Activated CD4-positive, alpha-beta T cell treated with anti-CD3 and anti-CD28 coated beads, Interleukin-10, Interleukin-2, amounts not matched to agents 100 ng/mL and 50 ng/mL, durations not matched to agents 16 hours and 8 hours (primary cell): Measurements from ENCODE around the gene DPH7.
"Not testable (repeated sequence)": the region's sequence is repeated elsewhere in the genome, so short reads cannot be mapped to it uniquely, and the experiment has no call there.

Experiments used
- DNase-seq: peaks from one replicate; pipeline ENCODE4 v3.0.0-alpha.2; 2020

The DPH7 gene

DNA sequence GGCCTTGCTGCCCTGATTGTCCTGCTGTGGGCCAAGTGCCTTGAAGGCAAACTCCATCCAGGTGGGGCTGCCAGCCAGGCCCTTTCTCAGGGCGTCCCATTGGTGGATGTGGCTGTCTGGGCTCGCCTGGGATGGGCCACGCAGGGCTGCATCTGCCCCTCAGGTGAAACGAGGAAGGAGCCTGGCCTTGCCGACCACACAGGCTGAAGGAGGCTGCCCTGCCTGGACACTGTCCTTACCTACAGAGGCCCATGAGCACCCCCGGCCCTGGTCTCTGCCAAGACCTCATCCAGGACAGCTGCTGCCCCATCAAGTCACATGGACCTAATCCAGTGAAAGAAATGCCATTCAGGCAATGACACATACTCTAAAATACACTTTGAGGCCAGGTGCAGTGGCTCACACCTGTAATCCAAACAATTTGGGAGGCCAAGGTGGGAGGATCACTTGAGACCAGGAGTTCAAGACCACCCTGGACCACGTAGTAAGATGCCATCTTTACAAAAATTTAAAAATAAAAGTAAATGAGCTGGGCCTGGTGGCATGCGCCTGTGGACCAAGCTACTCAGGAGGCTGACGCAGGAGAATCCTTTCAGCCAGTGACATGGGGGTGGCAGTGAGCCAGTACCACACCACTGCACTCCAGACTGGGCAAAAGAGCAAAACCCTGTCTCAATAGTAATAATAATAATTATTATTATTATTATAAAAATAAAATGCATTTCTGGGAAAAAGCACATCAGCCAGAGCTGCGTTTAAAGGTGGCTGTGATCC, 62.4 kb downstream of the DPH7 start:
- no peak for DNase-seq

DNA sequence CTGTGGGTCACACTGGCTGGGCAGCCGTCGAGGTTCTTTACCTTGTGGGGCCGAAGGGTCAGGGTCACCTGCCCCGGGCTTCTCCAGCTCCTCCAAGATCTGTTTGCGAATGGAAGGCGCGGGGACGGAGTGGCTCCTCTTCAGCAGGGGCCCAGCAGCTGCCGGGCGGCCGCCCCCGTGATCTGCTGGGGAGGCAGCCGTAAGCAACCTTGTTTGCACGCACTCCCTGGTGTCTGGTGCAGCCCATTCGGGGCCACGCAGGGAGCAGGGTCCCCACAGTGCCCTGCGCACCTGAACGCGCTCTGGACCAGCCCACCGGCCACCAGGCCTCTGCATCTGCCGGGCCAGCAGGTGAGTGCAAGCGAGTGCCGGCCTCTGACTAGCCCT, 63.4 kb downstream of the DPH7 start:
- no peak for DNase-seq

DNA sequence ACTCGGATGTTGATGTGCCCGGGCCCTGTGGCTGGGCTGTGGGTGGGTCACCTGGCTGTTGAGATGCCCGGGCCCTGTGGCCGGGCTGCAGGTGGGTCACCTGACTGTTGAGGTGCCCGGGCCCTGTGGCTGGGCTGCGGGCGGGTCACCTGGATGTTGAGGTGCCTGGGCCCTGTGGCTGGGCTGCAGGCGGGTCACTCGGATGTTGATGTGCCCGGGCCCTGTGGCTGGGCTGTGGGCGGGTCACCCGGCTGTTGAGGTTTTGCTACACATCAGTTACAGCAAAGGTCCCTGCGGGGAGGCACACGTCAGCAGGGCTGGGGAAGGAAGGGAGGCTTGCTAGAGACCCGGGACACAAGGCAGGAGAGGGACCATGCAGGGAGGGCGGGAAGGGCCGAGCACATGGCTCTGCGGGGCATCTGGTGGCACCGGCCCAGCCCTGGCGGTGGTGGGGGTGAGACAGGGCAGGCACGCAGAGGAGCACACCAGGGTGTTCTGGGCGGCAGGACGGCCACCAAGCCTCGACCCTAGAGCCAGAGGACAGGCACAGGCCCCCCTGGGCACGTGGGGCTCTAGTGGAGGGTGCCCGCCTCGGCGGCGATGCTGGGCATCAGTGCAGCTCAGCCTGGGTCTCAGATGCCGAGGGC, 63.9 kb downstream of the DPH7 start:
- DNase-seq: no peak

DNA sequence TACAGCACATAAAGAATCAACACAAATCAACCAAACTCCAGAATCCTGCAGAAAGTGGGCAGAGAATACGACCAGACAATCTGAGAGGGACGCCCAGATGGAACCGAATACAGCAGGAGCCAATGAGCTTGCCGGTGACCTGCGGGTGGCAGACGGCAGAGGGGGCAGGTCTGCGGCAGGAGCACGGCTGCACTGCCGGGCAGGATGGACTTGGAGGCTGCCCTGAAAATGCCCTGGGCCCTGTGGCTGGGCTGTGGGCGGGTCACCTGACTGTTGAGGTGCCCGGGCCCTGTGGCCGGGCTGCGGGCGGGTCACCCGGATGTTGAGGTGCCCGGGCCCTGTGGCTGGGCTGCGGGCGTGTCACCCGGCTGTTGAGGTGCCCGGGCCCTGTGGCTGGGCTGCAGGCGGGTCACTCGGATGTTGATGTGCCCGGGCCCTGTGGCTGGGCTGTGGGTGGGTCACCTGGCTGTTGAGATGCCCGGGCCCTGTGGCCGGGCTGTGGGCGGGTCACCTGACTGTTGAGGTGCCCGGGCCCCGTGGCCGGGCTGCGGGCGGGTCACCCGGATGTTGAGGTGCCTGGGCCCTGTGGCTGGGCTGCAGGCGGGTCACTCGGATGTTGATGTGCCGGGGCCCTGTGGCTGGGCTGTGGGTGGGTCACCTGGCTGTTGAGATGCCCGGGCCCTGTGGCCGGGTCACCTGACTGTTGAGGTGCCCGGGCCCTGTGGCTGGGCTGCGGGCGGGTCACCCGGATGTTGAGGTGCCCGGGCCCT, 64.7 kb downstream of the DPH7 start:
- not testable (repeated sequence) for DNase-seq

DNA sequence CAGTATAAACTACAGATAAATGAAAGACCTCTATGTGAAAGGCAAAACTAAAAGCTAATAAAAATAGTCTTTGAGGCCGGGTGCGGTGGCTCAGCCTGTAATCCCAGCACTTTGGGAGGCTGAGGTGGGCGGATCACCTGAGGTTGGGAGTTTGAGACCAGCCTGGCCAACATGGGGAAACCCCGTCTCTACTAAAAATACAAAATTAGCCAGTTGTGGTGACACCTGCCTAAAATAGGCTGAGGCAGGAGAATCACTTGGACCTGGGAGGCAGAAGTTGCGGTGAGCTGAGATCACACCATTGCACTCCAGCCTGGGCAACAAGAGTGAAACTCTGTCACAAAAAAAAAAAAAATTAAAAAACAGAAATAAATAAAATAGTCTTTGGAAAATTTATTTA, 65.6 kb downstream of the DPH7 start:
- not testable (repeated sequence) for DNase-seq

DNA sequence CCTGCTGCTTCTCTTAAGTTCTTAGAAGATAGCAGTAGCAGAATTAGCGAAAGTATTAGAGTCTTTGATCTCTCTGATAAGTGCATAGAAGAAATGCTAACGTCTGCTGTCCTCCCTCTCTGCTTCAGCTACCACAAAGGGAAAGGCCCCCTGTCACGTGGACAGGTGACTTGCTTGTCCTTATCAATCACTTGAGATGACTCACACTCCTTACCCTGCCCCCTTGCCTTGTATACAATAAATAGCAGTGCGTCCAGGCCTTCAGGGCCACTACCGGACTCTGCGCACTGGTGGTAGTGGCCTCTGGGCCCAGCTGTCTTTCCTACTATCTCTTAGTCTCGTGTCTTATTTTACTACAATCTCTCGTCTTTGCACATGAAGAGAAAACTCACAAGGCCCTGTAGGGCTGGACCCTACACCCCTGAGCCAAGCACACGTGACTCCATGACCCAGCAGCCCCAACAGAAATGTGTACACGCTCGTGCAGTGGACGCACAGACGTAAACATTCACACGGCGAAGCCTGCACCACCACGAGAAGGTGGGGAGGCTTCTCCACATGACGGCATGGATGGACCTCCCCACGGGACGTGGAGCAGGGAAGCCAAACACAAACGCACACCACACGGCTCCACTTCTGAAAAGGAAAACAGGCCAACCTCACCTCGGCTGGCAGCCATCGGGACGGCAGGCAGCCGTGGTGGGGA, 66.8 kb downstream of the DPH7 start:
- no peak for DNase-seq

DNA sequence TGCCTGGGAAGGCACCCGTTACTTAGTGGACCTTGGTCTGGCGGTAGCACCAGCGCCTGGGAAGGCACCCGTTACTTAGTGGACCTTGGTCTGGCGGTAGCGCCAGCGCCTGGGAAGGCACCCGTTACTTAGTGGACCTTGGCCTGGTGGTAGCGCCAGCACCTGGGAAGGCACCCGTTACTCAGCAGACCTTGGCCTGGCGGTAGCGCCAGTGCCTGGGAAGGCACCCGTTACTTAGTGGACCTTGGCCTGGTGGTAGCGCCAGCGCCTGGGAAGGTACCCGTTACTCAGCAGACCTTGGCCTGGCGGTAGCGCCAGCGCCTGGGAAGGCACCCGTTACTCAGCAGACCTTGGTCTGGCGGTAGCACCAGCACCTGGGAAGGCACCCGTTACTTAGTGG, 67.6 kb downstream of the DPH7 start:
- not testable (repeated sequence) for DNase-seq

DNA sequence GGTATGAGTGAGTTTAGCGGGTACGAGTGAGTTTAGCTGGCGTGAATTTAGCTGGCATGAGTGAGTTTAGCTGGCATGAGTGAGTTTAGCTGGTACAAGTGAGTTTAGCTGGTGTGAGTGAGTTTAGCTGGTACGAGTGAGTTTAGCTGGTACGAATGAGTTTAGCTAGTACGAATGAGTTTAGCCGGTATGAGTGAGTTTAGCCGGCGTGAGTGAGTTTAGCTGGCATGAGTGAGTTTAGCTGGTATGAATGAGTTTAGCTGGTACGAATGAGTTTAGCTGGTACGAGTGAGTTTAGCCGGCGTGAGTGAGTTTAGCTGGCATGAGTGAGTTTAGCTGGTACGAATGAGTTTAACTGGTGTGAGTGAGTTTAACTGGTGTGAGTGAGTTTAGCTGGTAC, 69.5 kb downstream of the DPH7 start:
- no peak for DNase-seq

DNA sequence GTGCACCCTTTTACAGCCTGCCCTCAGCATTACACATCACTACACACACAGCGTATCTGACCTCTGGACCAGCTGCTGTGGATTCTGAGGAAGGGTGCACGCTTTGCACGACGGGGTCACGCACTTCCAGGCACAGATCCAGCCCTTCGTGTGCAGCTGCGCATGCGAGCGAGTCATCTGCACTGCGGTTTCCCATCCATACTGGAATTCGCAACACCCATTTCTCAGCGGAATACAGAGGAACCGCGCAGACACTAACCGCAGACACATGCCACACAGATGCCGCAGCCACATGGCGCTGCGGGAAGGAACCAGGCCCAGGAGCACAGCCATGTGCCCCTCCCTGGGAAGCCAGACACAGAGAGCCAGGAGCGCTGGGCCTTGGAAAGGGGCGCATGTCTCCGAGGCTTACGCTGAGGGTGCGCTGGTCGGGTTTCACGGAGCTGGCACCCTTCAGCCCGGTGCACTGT, 72.0 kb downstream of the DPH7 start:
- no peak for DNase-seq

DNA sequence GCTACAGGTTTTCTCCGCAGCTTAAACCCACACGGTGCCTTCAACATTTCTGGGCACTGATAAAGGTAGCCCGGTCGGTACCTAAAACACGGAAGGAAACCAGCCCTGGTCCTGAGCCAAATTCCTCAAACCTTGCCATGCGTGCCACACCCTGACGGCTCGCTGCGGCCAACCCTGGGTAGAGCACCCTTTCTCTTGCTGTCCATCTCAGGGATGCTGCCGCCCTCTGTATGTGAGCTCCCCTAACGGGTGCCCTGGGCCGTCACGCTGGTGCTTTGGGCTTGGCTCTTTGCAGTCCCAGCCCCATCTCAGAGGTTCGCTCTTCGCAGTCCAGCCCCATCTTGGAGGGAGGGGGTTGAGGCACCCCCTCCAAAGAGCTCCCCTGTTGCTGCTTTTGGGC, 72.5 kb downstream of the DPH7 start:
- no peak for DNase-seq

DNA sequence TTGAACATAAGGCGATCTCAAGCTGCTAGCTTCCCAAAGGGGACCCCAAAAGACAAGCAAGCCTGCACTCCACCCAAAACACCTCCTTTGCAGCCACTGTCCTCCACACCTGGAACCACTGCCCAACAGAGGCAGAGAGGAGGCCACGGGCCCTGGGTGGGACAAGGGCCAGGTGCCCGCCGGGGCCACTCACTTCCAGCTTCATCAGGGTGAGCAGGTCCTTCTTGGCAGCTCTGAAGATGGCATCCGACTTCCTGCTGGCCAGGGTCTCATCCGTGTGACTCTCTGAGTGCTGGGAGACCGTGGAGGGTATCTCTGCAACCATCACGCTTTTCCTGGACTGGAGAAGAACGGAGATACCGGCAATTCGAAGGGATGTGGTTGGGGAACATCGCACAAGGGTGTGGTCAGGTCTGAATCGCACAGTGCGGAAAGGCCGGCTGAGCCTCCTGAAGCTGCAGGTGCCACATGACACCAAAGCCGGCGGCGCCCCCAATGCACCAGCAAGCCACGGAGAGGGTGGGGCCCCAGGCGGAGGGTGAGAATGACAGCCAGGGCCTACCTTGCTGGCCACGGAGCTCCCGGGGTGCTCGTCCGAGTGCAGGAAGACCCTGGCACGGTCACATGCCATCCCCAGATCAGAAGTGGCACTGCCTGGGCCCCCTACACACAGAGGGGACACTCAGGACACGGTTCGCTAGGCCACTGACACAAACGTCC, 73.1 kb downstream of the DPH7 start:
- DNase-seq: no peak
